HepG2 (cell line): ENCODE data around the gene ZBTB20. TPM values are rescaled to one million over a fixed set of nuclear protein-coding genes. Genes with fewer than 3 reads are reported as not detected.

Experiments
- AGO2 ChIP-seq: fragments of 200-400 bp; formaldehyde crosslinking; optimal IDR thresholded peaks from 2 replicates; pipeline ENCODE3; 2017; ENCODE audit warnings: mild to moderate bottlenecking, low read depth, low read length, moderate library complexity
- KDM4B ChIP-seq: sonication (generic); formaldehyde crosslinking; IDR thresholded peaks from 2 replicates; pipeline ENCODE4 v1.4.0; 2020; ENCODE audit warnings: missing genetic modification reagents
- KIAA2018 ChIP-seq: sonication (generic); formaldehyde crosslinking; IDR thresholded peaks from 2 replicates; pipeline ENCODE4 v1.5.0; 2020; ENCODE audit warnings: mild to moderate bottlenecking, missing genetic modification reagents, borderline replicate concordance
- MXD1 ChIP-seq: sonication (generic); formaldehyde crosslinking; IDR thresholded peaks from 2 replicates; pipeline ENCODE4 v1.4.0; 2020; ENCODE audit warnings: mild to moderate bottlenecking, missing genetic modification reagents
- ZNF121 ChIP-seq: sonication (generic); formaldehyde crosslinking; IDR thresholded peaks from 2 replicates; pipeline ENCODE4 v1.5.0; 2020; ENCODE audit warnings: mild to moderate bottlenecking, missing genetic modification reagents
- ZNF292 ChIP-seq: sonication (generic); formaldehyde crosslinking; IDR thresholded peaks from 2 replicates; pipeline ENCODE4 v1.8.1; 2022; ENCODE audit warnings: mild to moderate bottlenecking, low read depth, missing genetic modification reagents, borderline replicate concordance
- ZNF543 ChIP-seq: sonication (generic); formaldehyde crosslinking; IDR thresholded peaks from 2 replicates; pipeline ENCODE4 v1.4.0; 2020; ENCODE audit warnings: mild to moderate bottlenecking, missing genetic modification reagents
- ZNF547 ChIP-seq: sonication (generic); formaldehyde crosslinking; IDR thresholded peaks from 2 replicates; pipeline ENCODE4 v1.5.1; 2020; ENCODE audit warnings: mild to moderate bottlenecking, missing genetic modification reagents
- polyA plus RNA-seq, 8 experiments: library from polyadenylated mRNA; depleted of rRNA in 3 of 8; stranded (reverse) in 7 of 8; unstranded in 1 of 8; fragments of >200 nt; fragmentation: Illumina TruSeq in 4 of 8; extraction: Trizol in 4 of 8; gene quantifications; 2 replicates each; pipeline versions ENCODE4 v1.2.1 to v1.2.3, GENCODE V29; 2011 to 2016; ENCODE audit warnings: low read depth in 4 of 8, missing spikeins in 1 of 8, mixed read lengths in 1 of 8; ENCODE audit not compliant: insufficient read depth in 1 of 8
- total RNA-seq, 5 experiments: library from RNA; depleted of rRNA; stranded (reverse); fragments of >200 nt; fragmentation: Illumina TruSeq; extraction: Trizol; gene quantifications; 2 replicates each; pipeline ENCODE4 v1.2.3, GENCODE V29; 2016; ENCODE audit warnings: low read depth in 1 of 5

ZBTB20 gene
- total and polyA plus RNA-seq, 2 of the 13 experiments (the other 11 are each of a cell fraction or from before 2014, with no cell fraction given), result 1.9 to 8.8 TPM

GRCh38 chr3:114725966-114726365 lies 421.1 kb downstream of the ZBTB20 start (continued):
- TF ChIP-seq KIAA2018 (CRISPR knock-in tag) (no peak), ZNF543 (CRISPR knock-in tag) (no peak), ZNF292 (CRISPR knock-in tag) (no peak), MXD1 (CRISPR knock-in tag) (no peak), ZNF547 (no peak), ZNF121 (CRISPR knock-in tag) (no peak), KDM4B (CRISPR knock-in tag) (no peak), AGO2 (no peak)
